Heart left ventricle (tissue), 16 donors: ENCODE measurements around the gene BEST3. TPM values are rescaled to one million over a fixed set of nuclear protein-coding genes. Genes with fewer than 3 reads are reported as not detected.

Source experiments
- ATAC-seq, 4 donors: fragments of 200-7000 bp; cut with Tn5 transposase; one replicate each; pipeline ENCODE4 v1.9.1; 2020 to 2022; ENCODE audit warnings: moderate library complexity in 4 of 4, mild to moderate bottlenecking in 3 of 4, moderate number of reproducible peaks in 1 of 4
- DNase-seq, 5 donors: peaks; one replicate each; pipeline ENCODE4 v3.0.0-alpha.2; 2020
- H3K27ac ChIP-seq, 12 donors: fragments of 200-600 bp; sonication (generic) in 4 of 12; one replicate each; pipeline versions ENCODE4 v1.5.0 to v1.8.0; 2016 to 2022; ENCODE audit warnings: mild to moderate bottlenecking in 2 of 12
- H3K27me3 ChIP-seq, 9 donors: fragments of 200-600 bp; sonication (generic) in 2 of 9; one replicate each; pipeline versions ENCODE4 v1.5.1 to v1.8.0; 2016 to 2022; ENCODE audit warnings: mild to moderate bottlenecking in 3 of 9
- H3K36me3 ChIP-seq, 9 donors: fragments of 200-600 bp; sonication (generic) in 2 of 9; one replicate each; pipeline versions ENCODE4 v1.5.0 to v1.8.0; 2018 to 2022; ENCODE audit warnings: mild to moderate bottlenecking in 2 of 9
- H3K4me1 ChIP-seq, 12 donors: fragments of 200-600 bp; sonication (generic) in 4 of 12; one replicate each; pipeline versions ENCODE4 v1.5.0 to v1.8.0; 2016 to 2022; ENCODE audit warnings: mild to moderate bottlenecking in 3 of 12
- H3K4me3 ChIP-seq, 12 donors: fragments of 200-600 bp; sonication (generic) in 4 of 12; one replicate each; pipeline versions ENCODE4 v1.5.0 to v1.8.0; 2017 to 2022; ENCODE audit warnings: mild to moderate bottlenecking in 9 of 12, moderate library complexity in 4 of 12
- H3K9me3 ChIP-seq, 12 donors: fragments of 200-600 bp; sonication (generic) in 4 of 12; one replicate each; pipeline versions ENCODE4 v1.5.0 to v1.8.0; 2016 to 2022; ENCODE audit warnings: mild to moderate bottlenecking in 1 of 12
- CTCF ChIP-seq, 12 donors: fragments of 200-600 bp; sonication (generic) in 4 of 12; IDR thresholded peaks; one replicate each; pipeline versions ENCODE4 v1.5.0 to v1.8.0; 2018 to 2022; ENCODE audit warnings: antibody characterized with exemption in 12 of 12, mild to moderate bottlenecking in 5 of 12
- POLR2A ChIP-seq, 2 donors: fragments of 450-650 bp; IDR thresholded peaks; one replicate each; pipeline ENCODE4 v1.6.1; 2017; ENCODE audit warnings: antibody characterized with exemption in 2 of 2, mild to moderate bottlenecking in 2 of 2, moderate library complexity in 2 of 2
- WGBS, 4 donors: extraction: QIAGEN DNeasy Blood & Tissue Kit in 2 of 4; methylation state at CpG; one replicate each; pipeline versions ENCODE4 v1.1.5 to v1.1.7; 2013 to 2018; 5-methylcytosine and 5-hydroxymethylcytosine counted together
- intact Hi-C, 10 donors: fragments of 100-400 bp; cut with DNase I; formaldehyde crosslinking; loops; one replicate each; pipeline versions ENCODE4 v1.11.1 to v1.14.2; 2022
- polyA plus RNA-seq, 2 donors: library from polyadenylated mRNA; stranded (reverse); fragments of 200-250 nt; gene quantifications; one replicate each; pipeline ENCODE4 v1.2.3, GENCODE V29; 2013
- total RNA-seq, 9 donors: library from RNA; depleted of rRNA in 2 of 9; stranded (reverse); fragments of >200 nt in 2 of 9; fragmentation: NEBNext Ultra II Directional in 3 of 9; extraction: Animal tissue kit (Norgen Biotek cat#: 25700) in 3 of 9; gene quantifications; one replicate each; pipeline versions ENCODE4 v1.1.0 to v1.2.4, GENCODE V29; 2016 to 2023
- donor health status: ischemic (EF 13 %, LVEDD 7.1; RV severe dilation, severe dysfunction).
- donor health status: healthy with polysubstance abuse.
- donor health status: DM: no; HTN: yes; CAD: no.
- donor health status: DM: no; HTN: no; CAD: no.
- donor health status: ischemic (EF 25% LVEDD 6.9; RV normal size, moderate dysfunction).
- donor health status: ischemic (EF 25% LVEDD 5.7; RV mildly dilated, moderate dysfunction).
- donor health status: healthy.
- donor health status: DM: yes; HTN: yes; CAD: no.
- donor health status: ischemic (EF 35%, LVEDD 5.7; RV mildly dilated, moderate dysfunction).
- donor health status: nonischemic (EF 11% LVEDD 7.7; RV severe dilation, severe dysfunction).
- donor health status: DM: yes; HTN: yes; CAD: no.
- donor health status: PGD.
- donor health status: ischemic (EF 29% LVEDD 5.4; RV normal size, mild dysfunction).
- donor health status: nonischemic (EF 23%, LVEDD 6.1; RV moderate dilation, normal function).

BEST3 gene
- total and polyA plus RNA-seq, 11 donors = 0.15 to 5.3 (median 0.43) TPM; not detected in 2

GRCh38 chr12:69662764-69663163 lies 36.3 kb downstream of the BEST3 start:
- Histone ChIP-seq H3K9me3 (no peaks in the 10 kb centered on the region), H3K27ac (no peak overlapping the region), H3K36me3 (no peaks in the 10 kb centered on the region), H3K4me1 (peaks cover 0 to 11% (median 0%) of the 10 kb centered on the region in 12 donors), H3K27me3 (no peaks in the 10 kb centered on the region), H3K4me3 (no peak overlapping the region)
- ATAC-seq = no peak
- intact Hi-C loops = loop anchor here in 1 of 10 donors (10.0 kb wide), 1 partner anchor 72 kb away; the partner anchor contains the start of gene RAB3IP
- DNase-seq = no peak
- TF ChIP-seq POLR2A (IDR thresholded peaks at IDR 0.05) (no peak), CTCF (IDR thresholded peaks at IDR 0.05) (no peak)

DNA sequence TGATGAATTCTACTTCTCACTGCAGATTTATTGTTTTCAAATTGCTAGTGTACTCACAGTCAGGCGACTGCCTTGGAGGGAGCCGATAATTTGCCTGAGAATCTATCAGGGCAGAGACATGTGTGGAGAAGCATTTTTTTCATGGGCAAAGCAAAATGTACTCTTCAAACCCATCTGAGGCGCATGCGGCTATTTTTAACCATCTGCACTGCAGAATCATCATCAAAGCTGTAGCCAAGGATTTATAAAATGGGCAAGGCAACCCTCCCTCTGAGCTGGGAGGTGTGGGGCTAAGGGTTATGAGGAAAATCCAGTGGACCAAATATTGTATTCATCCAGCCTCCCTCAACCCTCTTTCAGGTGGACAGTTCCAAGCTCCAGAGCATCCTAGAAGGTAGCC lies 37.7 kb downstream of the BEST3 start:
- peaks cover 0 to 11% (median 0%) of the 10 kb centered on the region in 12 donors for H3K4me1 ChIP-seq
- no peaks in the 10 kb centered on the region for H3K9me3 ChIP-seq
- H3K27me3 ChIP-seq = no peaks in the 10 kb centered on the region
- no peak for DNase-seq
- intact Hi-C loops = loop anchor here in 1 of 10 donors (10.0 kb wide), 1 partner anchor 73 kb away; the partner anchor contains the start of gene RAB3IP
- peak in 2 of 4 donors; percentile 7 to 46 for ATAC-seq
- TF ChIP-seq CTCF (IDR thresholded peaks at IDR 0.05) (no peak), POLR2A (IDR thresholded peaks at IDR 0.05) (no peak)
- no peak overlapping the region for H3K4me3 ChIP-seq
- no peaks in the 10 kb centered on the region for H3K36me3 ChIP-seq
- H3K27ac ChIP-seq = no peak overlapping the region
- 51 to 63% (median 55%) methylated on average over 4 of the region's 4 CpGs for WGBS, 4 donors

GRCh38 chr12:69660164-69660863 lies 38.8 kb downstream of the BEST3 start:
- intact Hi-C loops = loop anchor here in 1 of 10 donors (10.0 kb wide), 1 partner anchor 74 kb away; the partner anchor contains the start of gene RAB3IP
- Histone ChIP-seq H3K4me1 (peaks cover 0 to 17% (median 3%) of the 10 kb centered on the region in 12 donors), H3K36me3 (no peaks in the 10 kb centered on the region), H3K9me3 (no peaks in the 10 kb centered on the region), H3K27ac (no peak overlapping the region), H3K4me3 (no peak overlapping the region), H3K27me3 (no peaks in the 10 kb centered on the region)
- ATAC-seq (no peak), DNase-seq (no peak)
- 80 to 92% (median 83%) methylated on average over 1 of the region's 1 CpG for WGBS, 4 donors
- TF ChIP-seq POLR2A (IDR thresholded peaks at IDR 0.05) (no peak), CTCF (IDR thresholded peaks at IDR 0.05) (no peak)

DNA sequence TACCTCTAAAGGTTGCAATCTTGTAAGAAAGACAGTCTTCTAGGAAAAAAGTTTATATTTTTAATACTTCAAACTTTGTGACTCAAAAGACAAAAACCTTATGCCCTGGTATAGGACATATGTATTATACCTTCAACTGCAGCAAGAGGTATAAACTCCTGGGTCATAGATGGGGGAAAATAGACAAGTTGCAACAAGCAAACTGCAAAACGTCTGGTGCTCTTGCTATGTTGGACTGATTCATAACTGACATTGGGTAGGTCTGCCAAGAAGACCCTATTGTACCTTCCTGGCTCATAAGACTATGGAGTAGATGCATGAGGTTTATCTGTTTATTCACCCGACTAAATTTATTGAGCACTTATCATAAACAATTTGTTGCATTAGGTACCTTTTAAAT lies 40.9 kb downstream of the BEST3 start:
- Histone ChIP-seq H3K36me3 (no peaks in the 10 kb centered on the region), H3K4me1 (peaks cover 0 to 17% (median 3%) of the 10 kb centered on the region in 12 donors), H3K27ac (no peak overlapping the region), H3K9me3 (no peaks in the 10 kb centered on the region), H3K27me3 (no peaks in the 10 kb centered on the region), H3K4me3 (no peak overlapping the region)
- WGBS, 4 donors = 50 to 69% (median 64%) methylated on average over 2 of the region's 2 CpGs
- intact Hi-C loops = no loop called here
- no peak for ATAC-seq
- DNase-seq = no peak
- no peak for TF ChIP-seq CTCF (IDR thresholded peaks at IDR 0.05)
- TF ChIP-seq POLR2A (IDR thresholded peaks at IDR 0.05) = no peak
